K562 (cell line): ENCODE measurements around the gene CD164L2. TPM values are rescaled to one million over a fixed set of nuclear protein-coding genes. Genes with fewer than 3 reads are reported as not detected.

Source experiments
- ARID3A ChIP-seq: IDR thresholded peaks from 2 replicates; pipeline ENCODE4 v1.6.1; 2012; ENCODE audit warnings: low read depth, low read length, improper control_type of control experiment, borderline replicate concordance
- DMBX1 ChIP-seq: fragments of 250-450 bp; sonication (Bioruptor Pico); IDR thresholded peaks from 2 replicates; pipeline ENCODE4 v1.8.0; 2022; ENCODE audit warnings: inconsistent platforms, mild to moderate bottlenecking, moderate library complexity, borderline replicate concordance
- HMGN3 ChIP-seq: IDR thresholded peaks from 2 replicates; pipeline ENCODE4 v1.6.1; 2011; ENCODE audit warnings: borderline replicate concordance, low read depth, mild to moderate bottlenecking, mixed read lengths, low read length; ENCODE audit not compliant: insufficient read length; ENCODE audit errors: extremely low read depth
- MAFG ChIP-seq: fragments of 450-650 bp; conservative IDR thresholded peaks from 2 replicates; pipeline ENCODE4 v1.6.1; 2016; ENCODE audit warnings: missing genetic modification characterization, missing compliant biosample characterization
- NEUROD1 ChIP-seq: fragments of 150-350 bp; IDR thresholded peaks from 2 replicates; pipeline ENCODE4 v1.6.1; 2014; ENCODE audit warnings: borderline replicate concordance, low read length, low read depth; ENCODE audit not compliant: partially characterized antibody
- PML ChIP-seq: IDR thresholded peaks from 2 replicates; pipeline ENCODE4 v1.6.1; 2012; ENCODE audit warnings: low read length, inconsistent platforms
- PREB ChIP-seq: sonication (generic); formaldehyde crosslinking; IDR thresholded peaks from 2 replicates; pipeline ENCODE4 v1.8.1; 2023; ENCODE audit warnings: mild to moderate bottlenecking, missing genetic modification reagents
- SPI1 ChIP-seq: IDR thresholded peaks from 2 replicates; pipeline ENCODE4 v1.6.1; 2011; ENCODE audit warnings: low read depth, low read length, control low read depth, borderline replicate concordance
- SRF ChIP-seq, 2 experiments: fragments of 250-450, 450-650 bp in 1 of 2; sonication (Bioruptor Pico) in 1 of 2; sonication (generic) in 1 of 2; formaldehyde crosslinking; IDR thresholded peaks; 2 replicates each; pipeline versions ENCODE4 v1.5.0 to v1.5.1; 2020 to 2022; ENCODE audit warnings: mild to moderate bottlenecking in 1 of 2, missing genetic modification reagents in 1 of 2
- TARDBP ChIP-seq: fragments of 450-650 bp; IDR thresholded peaks from 2 replicates; pipeline ENCODE4 v1.6.1; 2016
- TCF7 ChIP-seq: sonication (generic); IDR thresholded peaks from 2 replicates; pipeline ENCODE4 v1.6.1; 2016; ENCODE audit warnings: antibody characterized with exemption, borderline replicate concordance
- THRAP3 ChIP-seq: fragments of 450-650 bp; IDR thresholded peaks from 2 replicates; pipeline ENCODE4 v1.6.1; 2016; ENCODE audit warnings: mild to moderate bottlenecking, inconsistent platforms, borderline replicate concordance
- ZKSCAN8 ChIP-seq: fragments of 200-800 bp; sonication (Bioruptor generic); IDR thresholded peaks from 2 replicates; pipeline ENCODE4 v1.6.1; 2016; ENCODE audit warnings: missing genetic modification characterization, missing compliant biosample characterization
- ZNF124 ChIP-seq: sonication (generic); formaldehyde crosslinking; IDR thresholded peaks from 2 replicates; pipeline ENCODE4 v1.8.1; 2022; ENCODE audit warnings: missing genetic modification reagents
- ZNF146 ChIP-seq: IDR thresholded peaks from one replicate; pipeline ENCODE4 v1.6.1; 2018; ENCODE audit warnings: missing compliant biosample characterization; ENCODE audit not compliant: unreplicated experiment
- ZNF253 ChIP-seq: fragments of 250-450 bp; sonication (Bioruptor Pico); conservative IDR thresholded peaks from 2 replicates; pipeline ENCODE4 v1.6.1; 2021; ENCODE audit warnings: mild to moderate bottlenecking
- ZNF384 ChIP-seq: IDR thresholded peaks from 2 replicates; pipeline ENCODE4 v1.6.1; 2012; ENCODE audit warnings: low read depth, low read length, improper control_type of control experiment
- ZNF696 ChIP-seq: fragments of 250-450 bp; sonication (Bioruptor Pico); conservative IDR thresholded peaks from 2 replicates; pipeline ENCODE4 v1.4.0; 2020; ENCODE audit warnings: mild to moderate bottlenecking, moderate library complexity
- ZZZ3 ChIP-seq: fragments of 450-650 bp; IDR thresholded peaks from 2 replicates; pipeline ENCODE4 v1.6.1; 2016; ENCODE audit warnings: antibody characterized with exemption, mild to moderate bottlenecking, moderate library complexity
- polyA plus RNA-seq, 8 experiments: library from polyadenylated mRNA; depleted of rRNA in 4 of 8; stranded (reverse) in 5 of 8; unstranded in 3 of 8; fragments of >200 nt; fragmentation: Nextera tagmentation in 2 of 8; fragmentation: Illumina TruSeq in 1 of 8; extraction: Ambion mirVana in 2 of 8; extraction: Trizol in 1 of 8; gene quantifications; 2 replicates each; pipeline versions ENCODE4 v1.2.1 to v1.2.3, GENCODE V29; 2011 to 2014; ENCODE audit warnings: inconsistent platforms in 1 of 8, missing spikeins in 1 of 8
- total RNA-seq, 7 experiments: library from RNA; depleted of rRNA in 6 of 7; stranded (reverse); fragments of >200 nt in 6 of 7; fragmentation: Illumina TruSeq in 2 of 7; extraction: Trizol in 2 of 7; gene quantifications; 2 replicates each; pipeline versions ENCODE4 v1.2.1 to v1.2.3, GENCODE V29; 2011 to 2021; ENCODE audit warnings: low replicate concordance in 1 of 7
- TF ChIP-seq, protein P1 (sequence below): fragments of 250-450 bp; sonication (Bioruptor Pico); IDR thresholded peaks from 2 replicates; pipeline ENCODE4 v1.4.0; 2020; ENCODE audit warnings: mild to moderate bottlenecking
- TF ChIP-seq, protein P2 (sequence below): sonication (generic); formaldehyde crosslinking; IDR thresholded peaks from 2 replicates; pipeline ENCODE4 v1.8.1; 2023; ENCODE audit warnings: mild to moderate bottlenecking, missing genetic modification reagents

The CD164L2 gene
- total and polyA plus RNA-seq, 9 of the 15 experiments (the other 6 are each of a cell fraction or from before 2014, with no cell fraction given) = 0.08 to 0.92 (median 0.38) TPM; not detected in 1

DNA sequence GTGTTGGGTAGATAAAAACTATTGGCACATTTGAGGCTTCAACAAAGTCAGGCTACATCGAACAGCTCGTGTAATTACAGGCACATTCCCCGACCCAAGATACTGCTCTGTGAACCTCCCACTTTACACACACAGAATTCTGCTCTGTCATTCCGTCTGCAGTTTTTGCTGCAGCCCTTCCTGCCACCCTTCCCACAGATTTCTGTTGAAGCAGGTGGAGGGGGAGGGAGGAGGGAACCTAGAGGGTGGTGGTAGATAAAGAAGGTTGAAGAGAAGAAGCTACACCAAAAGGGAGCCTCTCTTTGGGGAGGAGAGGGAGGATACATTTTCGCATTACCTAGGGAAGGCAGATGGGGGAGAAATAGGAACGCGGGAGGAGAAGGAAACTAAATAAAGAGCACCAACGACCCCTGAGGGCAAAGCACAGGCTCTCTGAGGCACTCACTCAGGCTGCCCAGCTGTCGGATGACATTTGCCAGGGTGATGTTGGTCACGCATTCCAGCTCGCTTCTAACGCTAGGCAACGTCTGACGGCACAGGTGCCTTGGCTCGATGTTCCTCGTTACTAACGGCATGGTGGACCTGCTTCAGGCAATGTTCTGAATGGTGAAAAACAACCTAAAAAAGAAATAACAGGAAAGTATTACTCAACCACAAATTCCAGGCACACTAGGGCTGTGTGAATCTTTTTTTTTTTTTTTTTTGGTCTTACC is 45.3 kb upstream of the CD164L2 start (continued):
- TF ChIP-seq THRAP3 (no peak), ZKSCAN8 (CRISPR knock-in tag) (no peak), HMGN3 (no peak), TCF7 (0 out of 2 replicates have a peak, but pooled peaks have one; percentile 66), ZNF146 (CRISPR knock-in tag) (no peak), ZZZ3 (no peak), DMBX1 (CRISPR knock-in tag) (0 out of 2 replicates have a peak, but pooled peaks have one; percentile 38), ZNF253 (CRISPR knock-in tag) (no peak), NEUROD1 (peak; percentile 64), MAFG (tag) (peak; percentile 94), TARDBP (peak; percentile 68; the same call in 1 of the 2 replicates), ZNF696 (CRISPR knock-in tag) (no peak), SPI1 (peak; percentile 47; the same call in 1 of the 2 replicates), ZNF124 (CRISPR knock-in tag) (no peak), SRF (CRISPR knock-in tag; IDR thresholded peaks at IDR 0.05) (peak in 1 of 2 experiments; percentile 80; a peak in 1 of 4 replicates), ZNF384 (peak; percentile 13; the same call in 1 of the 2 replicates), ARID3A (peak; percentile 36; the same call in 1 of the 2 replicates), PML (0 out of 2 replicates have a peak, but pooled peaks have one; percentile 32), PREB (CRISPR knock-in tag) (no peak)
- TF ChIP-seq, protein P1, sequence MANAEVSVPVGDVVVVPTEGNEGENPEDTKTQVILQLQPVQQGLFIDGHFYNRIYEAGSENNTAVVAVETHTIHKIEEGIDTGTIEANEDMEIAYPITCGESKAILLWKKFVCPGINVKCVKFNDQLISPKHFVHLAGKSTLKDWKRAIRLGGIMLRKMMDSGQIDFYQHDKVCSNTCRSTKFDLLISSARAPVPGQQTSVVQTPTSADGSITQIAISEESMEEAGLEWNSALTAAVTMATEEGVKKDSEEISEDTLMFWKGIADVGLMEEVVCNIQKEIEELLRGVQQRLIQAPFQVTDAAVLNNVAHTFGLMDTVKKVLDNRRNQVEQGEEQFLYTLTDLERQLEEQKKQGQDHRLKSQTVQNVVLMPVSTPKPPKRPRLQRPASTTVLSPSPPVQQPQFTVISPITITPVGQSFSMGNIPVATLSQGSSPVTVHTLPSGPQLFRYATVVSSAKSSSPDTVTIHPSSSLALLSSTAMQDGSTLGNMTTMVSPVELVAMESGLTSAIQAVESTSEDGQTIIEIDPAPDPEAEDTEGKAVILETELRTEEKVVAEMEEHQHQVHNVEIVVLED (CRISPR knock-in tag) = no peak
- TF ChIP-seq, protein P2, sequence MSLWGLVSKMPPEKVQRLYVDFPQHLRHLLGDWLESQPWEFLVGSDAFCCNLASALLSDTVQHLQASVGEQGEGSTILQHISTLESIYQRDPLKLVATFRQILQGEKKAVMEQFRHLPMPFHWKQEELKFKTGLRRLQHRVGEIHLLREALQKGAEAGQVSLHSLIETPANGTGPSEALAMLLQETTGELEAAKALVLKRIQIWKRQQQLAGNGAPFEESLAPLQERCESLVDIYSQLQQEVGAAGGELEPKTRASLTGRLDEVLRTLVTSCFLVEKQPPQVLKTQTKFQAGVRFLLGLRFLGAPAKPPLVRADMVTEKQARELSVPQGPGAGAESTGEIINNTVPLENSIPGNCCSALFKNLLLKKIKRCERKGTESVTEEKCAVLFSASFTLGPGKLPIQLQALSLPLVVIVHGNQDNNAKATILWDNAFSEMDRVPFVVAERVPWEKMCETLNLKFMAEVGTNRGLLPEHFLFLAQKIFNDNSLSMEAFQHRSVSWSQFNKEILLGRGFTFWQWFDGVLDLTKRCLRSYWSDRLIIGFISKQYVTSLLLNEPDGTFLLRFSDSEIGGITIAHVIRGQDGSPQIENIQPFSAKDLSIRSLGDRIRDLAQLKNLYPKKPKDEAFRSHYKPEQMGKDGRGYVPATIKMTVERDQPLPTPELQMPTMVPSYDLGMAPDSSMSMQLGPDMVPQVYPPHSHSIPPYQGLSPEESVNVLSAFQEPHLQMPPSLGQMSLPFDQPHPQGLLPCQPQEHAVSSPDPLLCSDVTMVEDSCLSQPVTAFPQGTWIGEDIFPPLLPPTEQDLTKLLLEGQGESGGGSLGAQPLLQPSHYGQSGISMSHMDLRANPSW (CRISPR knock-in tag) = no peak
